DMS53 treated with DMSO at 0.1 percent for 48 hours (cell line): ENCODE measurements around the gene TBC1D26.
"Not testable (repeated sequence)": the region's sequence is repeated elsewhere in the genome, so short reads cannot be mapped to it uniquely, and the experiment has no call there.

Experiments used
- DNase-seq: peaks from one replicate; lab custom pipeline; 2025; ENCODE audit not compliant: unreplicated experiment; lab: John Stamatoyannopoulos, UW

The TBC1D26 gene

GRCh38 chr17:15742921-15743320, 10.8 kb downstream of the TBC1D26 start:
- DNase-seq: no peak

- DNase-seq: no peak
Observed at GRCh38 chr17:15744074-15744676, 12.1 kb downstream of the TBC1D26 start.

GRCh38 chr17:15744885-15745284, 12.8 kb downstream of the TBC1D26 start:
- no peak for DNase-seq

- DNase-seq: not testable (repeated sequence)
Observed at GRCh38 chr17:15749403-15749802, 17.3 kb downstream of the TBC1D26 start.

GRCh38 chr17:15768865-15769533, 36.9 kb downstream of the TBC1D26 start:
- DNase-seq: not testable (repeated sequence)

GRCh38 chr17:15770679-15771078, 38.6 kb downstream of the TBC1D26 start:
- not testable (repeated sequence) for DNase-seq

- no peak for DNase-seq
Observed at GRCh38 chr17:15776871-15777270, 44.8 kb downstream of the TBC1D26 start.

GRCh38 chr17:15777297-15777696, 45.2 kb downstream of the TBC1D26 start:
- DNase-seq: no peak

- DNase-seq: no peak
Observed at GRCh38 chr17:15777717-15778116, 45.6 kb downstream of the TBC1D26 start.

- no peak for DNase-seq
Observed at GRCh38 chr17:15779119-15779518, 47.0 kb downstream of the TBC1D26 start.

GRCh38 chr17:15780188-15780587, 48.1 kb downstream of the TBC1D26 start:
- no peak for DNase-seq

- DNase-seq: no peak
Observed at GRCh38 chr17:15782866-15783265, 50.8 kb downstream of the TBC1D26 start.

- no peak for DNase-seq
Observed at GRCh38 chr17:15783461-15783860, 51.4 kb downstream of the TBC1D26 start.

GRCh38 chr17:15784351-15784750, 52.3 kb downstream of the TBC1D26 start:
- not testable (repeated sequence) for DNase-seq

- DNase-seq: not testable (repeated sequence)
Observed at GRCh38 chr17:15787363-15788075, 55.4 kb downstream of the TBC1D26 start.

GRCh38 chr17:15788365-15788764, 56.3 kb downstream of the TBC1D26 start:
- DNase-seq: not testable (repeated sequence)
